ENCODE data around the gene SEMA4D. TPM values are rescaled to one million over a fixed set of nuclear protein-coding genes. Genes with fewer than 3 reads are reported as not detected.
"Not testable (repeated sequence)": the region's sequence is repeated elsewhere in the genome, so short reads cannot be mapped to it uniquely, and the experiment has no call there.

Gene SEMA4D
- total and polyA plus RNA-seq, 9 of the 15 experiments (the other 6 are each of a cell fraction or from before 2014, with no cell fraction given), result 0.38 to 5.1 (median 1.8) TPM

DNA sequence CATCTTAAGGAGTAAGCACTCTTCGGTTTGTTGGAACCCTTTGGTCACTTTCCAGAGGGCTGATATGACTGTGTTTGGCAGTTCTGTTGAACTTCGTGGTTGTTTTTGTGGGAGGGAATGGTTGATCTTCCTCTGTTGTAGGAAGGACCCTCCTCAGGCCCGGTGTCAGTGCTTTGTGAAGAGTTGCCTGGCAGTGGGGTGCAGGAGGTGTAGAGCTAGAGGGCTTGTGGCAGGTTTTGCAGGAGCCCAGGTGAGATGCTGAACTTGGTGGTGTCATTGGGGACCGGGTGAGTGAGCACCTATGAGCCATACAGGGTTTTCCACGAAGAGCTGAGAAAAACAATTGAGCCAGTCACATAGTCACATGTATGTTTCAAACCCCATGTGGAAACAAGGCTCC lies 152.4 kb downstream of the SEMA4D start (continued):
- TF ChIP-seq SREBF2 (CRISPR knock-in tag; IDR thresholded peaks at IDR 0.05) (no peak), SMARCB1 (IDR thresholded peaks at IDR 0.05; ENCODE audit: insufficient read length, low read depth) (no peak), ZNF24 (IDR thresholded peaks at IDR 0.05) (no peak), ZNF717 (CRISPR knock-in tag; IDR thresholded peaks at IDR 0.05) (no peak), PCBP2 (IDR thresholded peaks at IDR 0.05; ENCODE audit: low read depth, low read length, poor library complexity, severe bottlenecking) (no peak), KDM1A (IDR thresholded peaks at IDR 0.05) (no peak), ZNF253 (CRISPR knock-in tag; conservative IDR thresholded peaks at IDR 0.05) (no peak), RBM39 (optimal IDR thresholded peaks at IDR 0.05; ENCODE audit: low read depth, low read length) (no peak)
- TF ChIP-seq, protein P1, sequence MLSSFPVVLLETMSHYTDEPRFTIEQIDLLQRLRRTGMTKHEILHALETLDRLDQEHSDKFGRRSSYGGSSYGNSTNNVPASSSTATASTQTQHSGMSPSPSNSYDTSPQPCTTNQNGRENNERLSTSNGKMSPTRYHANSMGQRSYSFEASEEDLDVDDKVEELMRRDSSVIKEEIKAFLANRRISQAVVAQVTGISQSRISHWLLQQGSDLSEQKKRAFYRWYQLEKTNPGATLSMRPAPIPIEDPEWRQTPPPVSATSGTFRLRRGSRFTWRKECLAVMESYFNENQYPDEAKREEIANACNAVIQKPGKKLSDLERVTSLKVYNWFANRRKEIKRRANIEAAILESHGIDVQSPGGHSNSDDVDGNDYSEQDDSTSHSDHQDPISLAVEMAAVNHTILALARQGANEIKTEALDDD (IDR thresholded peaks at IDR 0.05), result no peak
- TF ChIP-seq, protein P2, sequence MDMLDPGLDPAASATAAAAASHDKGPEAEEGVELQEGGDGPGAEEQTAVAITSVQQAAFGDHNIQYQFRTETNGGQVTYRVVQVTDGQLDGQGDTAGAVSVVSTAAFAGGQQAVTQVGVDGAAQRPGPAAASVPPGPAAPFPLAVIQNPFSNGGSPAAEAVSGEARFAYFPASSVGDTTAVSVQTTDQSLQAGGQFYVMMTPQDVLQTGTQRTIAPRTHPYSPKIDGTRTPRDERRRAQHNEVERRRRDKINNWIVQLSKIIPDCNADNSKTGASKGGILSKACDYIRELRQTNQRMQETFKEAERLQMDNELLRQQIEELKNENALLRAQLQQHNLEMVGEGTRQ (CRISPR knock-in tag; IDR thresholded peaks at IDR 0.05), result no peak
- TF ChIP-seq, protein P3, sequence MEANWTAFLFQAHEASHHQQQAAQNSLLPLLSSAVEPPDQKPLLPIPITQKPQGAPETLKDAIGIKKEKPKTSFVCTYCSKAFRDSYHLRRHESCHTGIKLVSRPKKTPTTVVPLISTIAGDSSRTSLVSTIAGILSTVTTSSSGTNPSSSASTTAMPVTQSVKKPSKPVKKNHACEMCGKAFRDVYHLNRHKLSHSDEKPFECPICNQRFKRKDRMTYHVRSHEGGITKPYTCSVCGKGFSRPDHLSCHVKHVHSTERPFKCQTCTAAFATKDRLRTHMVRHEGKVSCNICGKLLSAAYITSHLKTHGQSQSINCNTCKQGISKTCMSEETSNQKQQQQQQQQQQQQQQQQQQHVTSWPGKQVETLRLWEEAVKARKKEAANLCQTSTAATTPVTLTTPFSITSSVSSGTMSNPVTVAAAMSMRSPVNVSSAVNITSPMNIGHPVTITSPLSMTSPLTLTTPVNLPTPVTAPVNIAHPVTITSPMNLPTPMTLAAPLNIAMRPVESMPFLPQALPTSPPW (CRISPR knock-in tag; IDR thresholded peaks at IDR 0.05), result no peak
- TF ChIP-seq, protein P4, sequence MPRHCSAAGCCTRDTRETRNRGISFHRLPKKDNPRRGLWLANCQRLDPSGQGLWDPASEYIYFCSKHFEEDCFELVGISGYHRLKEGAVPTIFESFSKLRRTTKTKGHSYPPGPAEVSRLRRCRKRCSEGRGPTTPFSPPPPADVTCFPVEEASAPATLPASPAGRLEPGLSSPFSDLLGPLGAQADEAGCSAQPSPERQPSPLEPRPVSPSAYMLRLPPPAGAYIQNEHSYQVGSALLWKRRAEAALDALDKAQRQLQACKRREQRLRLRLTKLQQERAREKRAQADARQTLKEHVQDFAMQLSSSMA (CRISPR knock-in tag; IDR thresholded peaks at IDR 0.05), result no peak
- TF ChIP-seq, protein P5, sequence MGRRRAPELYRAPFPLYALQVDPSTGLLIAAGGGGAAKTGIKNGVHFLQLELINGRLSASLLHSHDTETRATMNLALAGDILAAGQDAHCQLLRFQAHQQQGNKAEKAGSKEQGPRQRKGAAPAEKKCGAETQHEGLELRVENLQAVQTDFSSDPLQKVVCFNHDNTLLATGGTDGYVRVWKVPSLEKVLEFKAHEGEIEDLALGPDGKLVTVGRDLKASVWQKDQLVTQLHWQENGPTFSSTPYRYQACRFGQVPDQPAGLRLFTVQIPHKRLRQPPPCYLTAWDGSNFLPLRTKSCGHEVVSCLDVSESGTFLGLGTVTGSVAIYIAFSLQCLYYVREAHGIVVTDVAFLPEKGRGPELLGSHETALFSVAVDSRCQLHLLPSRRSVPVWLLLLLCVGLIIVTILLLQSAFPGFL (CRISPR knock-in tag; IDR thresholded peaks at IDR 0.05), result no peak
- TF ChIP-seq, protein P6, sequence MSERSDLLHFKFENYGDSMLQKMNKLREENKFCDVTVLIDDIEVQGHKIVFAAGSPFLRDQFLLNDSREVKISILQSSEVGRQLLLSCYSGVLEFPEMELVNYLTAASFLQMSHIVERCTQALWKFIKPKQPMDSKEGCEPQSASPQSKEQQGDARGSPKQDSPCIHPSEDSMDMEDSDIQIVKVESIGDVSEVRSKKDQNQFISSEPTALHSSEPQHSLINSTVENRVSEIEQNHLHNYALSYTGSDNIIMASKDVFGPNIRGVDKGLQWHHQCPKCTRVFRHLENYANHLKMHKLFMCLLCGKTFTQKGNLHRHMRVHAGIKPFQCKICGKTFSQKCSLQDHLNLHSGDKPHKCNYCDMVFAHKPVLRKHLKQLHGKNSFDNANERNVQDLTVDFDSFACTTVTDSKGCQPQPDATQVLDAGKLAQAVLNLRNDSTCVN (CRISPR knock-in tag; IDR thresholded peaks at IDR 0.05), result no peak

DNA sequence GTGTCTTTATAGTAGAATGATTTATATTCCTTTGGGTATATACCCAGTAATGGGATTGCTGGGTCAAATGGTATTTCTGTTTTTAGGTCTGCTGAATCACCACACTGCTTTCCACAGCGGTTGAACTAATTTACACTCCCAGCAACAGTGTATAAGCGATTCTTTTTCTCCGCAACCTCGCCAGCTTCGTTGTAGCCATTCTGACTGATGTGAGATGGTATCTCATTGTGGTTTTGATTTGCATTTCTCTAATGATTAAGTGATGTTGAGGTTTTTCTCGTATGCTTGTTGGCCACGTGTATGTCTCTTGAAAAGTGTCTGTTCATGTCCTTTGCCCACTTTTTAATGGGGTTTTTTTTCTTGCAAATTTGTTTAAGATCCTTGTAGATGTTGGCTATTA lies 154.1 kb downstream of the SEMA4D start:
- H3K27ac ChIP-seq (ENCODE audit: extremely low read depth, low read depth, low read length); H3K9me3 ChIP-seq (replicated peaks; ENCODE audit: control insufficient read depth, insufficient read depth, low read depth, low read length); CTCF ChIA-PET (ENCODE audit: low intra/inter-chr PET ratio); FAIRE-seq; H3K4me1 ChIP-seq (replicated peaks in 1 of 2; ENCODE audit: control insufficient read depth in 2 of 2, insufficient read depth in 2 of 2, low read length in 2 of 2); H2AFZ ChIP-seq (ENCODE audit: low read depth, low read length); H3K27me3 ChIP-seq (ENCODE audit: control insufficient read depth in 2 of 2, insufficient read depth in 2 of 2, low read length in 2 of 2); BruUV-seq (replicated peaks); H3K9ac ChIP-seq (ENCODE audit: insufficient read depth in 1 of 2, low read depth in 2 of 2, low read length in 2 of 2); H3K9me1 ChIP-seq (ENCODE audit: control insufficient read depth, insufficient read depth, low read length); POLR2A ChIA-PET; ATAC-seq; H3K79me2 ChIP-seq (ENCODE audit: control insufficient read depth, insufficient read depth, low read length); DNase-seq (ENCODE audit: extremely low read depth in 1 of 4, low spot score in 3 of 4); H3K4me3 ChIP-seq; H3K4me2 ChIP-seq (ENCODE audit: insufficient read depth, low read length); in situ Hi-C loops (cut with MboI); intact Hi-C loops (cut with micrococcal nuclease); H4K20me1 ChIP-seq (replicated peaks; ENCODE audit: control insufficient read depth, insufficient read depth, low read length): not testable (repeated sequence)
- 82% methylated on average over 7 of the region's 7 CpGs for WGBS (ENCODE audit: insufficient coverage, low coverage, missing lambda C conversion rate)
- peaks cover 81% of the 10 kb centered on the region for H3K36me3 ChIP-seq (ENCODE audit: control insufficient read depth, insufficient read depth, low read length)

Measured in K562 (cell line).